ENCODE data around the gene C2orf92. TPM values are rescaled to one million over a fixed set of nuclear protein-coding genes. Genes with fewer than 3 reads are reported as not detected.

C2orf92 gene
- total and polyA plus RNA-seq, 2 donors (not counting 1 experiment from before 2014, with no cell fraction given), result 0.99 to 1.1 TPM

- Histone ChIP-seq H3K9ac (ENCODE audit: insufficient read depth, low read length) (no peak overlapping the region), H3K4me2 (ENCODE audit: extremely low read depth, insufficient read depth, low read length) (no peak overlapping the region)
Measured at GRCh38 chr2:97660775-97661389, 8.6 kb upstream of the C2orf92 start.

GRCh38 chr2:97661927-97662326 lies 7.6 kb upstream of the C2orf92 start:
- Histone ChIP-seq H3K9ac (ENCODE audit: insufficient read depth, low read length) (no peak overlapping the region), H3K27me3 (ENCODE audit: control insufficient read depth, insufficient read depth, low read length) (no peaks in the 10 kb centered on the region), H3K79me2 (ENCODE audit: control insufficient read depth, insufficient read depth, low read length) (peaks cover 33% of the 10 kb centered on the region), H3K36me3 (ENCODE audit: control insufficient read depth, insufficient read depth, low read length) (peaks cover 27% of the 10 kb centered on the region), H2AFZ (ENCODE audit: low read length) (no peak overlapping the region), H3K4me3 (replicated peaks in 1 of 4; ENCODE audit: control extremely low read depth in 1 of 4, insufficient read depth in 1 of 4, low read depth in 3 of 4, low read length in 4 of 4) (peak overlapping the region in 2 of 4 experiments; percentile 80 to 92), H3K27ac (ENCODE audit: insufficient read depth, low read length) (peak overlapping the region; percentile 97), H4K20me1 (ENCODE audit: control insufficient read depth, extremely low read depth, insufficient read depth, low read length) (no peaks in the 10 kb centered on the region), H3K4me2 (ENCODE audit: extremely low read depth, insufficient read depth, low read length) (peak overlapping the region; percentile 84), H3K9me3 (ENCODE audit: control insufficient read depth, insufficient read depth, low read depth, low read length) (no peaks in the 10 kb centered on the region), H3K4me1 (ENCODE audit: control insufficient read depth, extremely low read depth, insufficient read depth, low read length) (peaks cover 11% of the 10 kb centered on the region)
- DNase-seq (ENCODE audit: low read depth in 2 of 2), result no peak
- TF ChIP-seq, protein P1, sequence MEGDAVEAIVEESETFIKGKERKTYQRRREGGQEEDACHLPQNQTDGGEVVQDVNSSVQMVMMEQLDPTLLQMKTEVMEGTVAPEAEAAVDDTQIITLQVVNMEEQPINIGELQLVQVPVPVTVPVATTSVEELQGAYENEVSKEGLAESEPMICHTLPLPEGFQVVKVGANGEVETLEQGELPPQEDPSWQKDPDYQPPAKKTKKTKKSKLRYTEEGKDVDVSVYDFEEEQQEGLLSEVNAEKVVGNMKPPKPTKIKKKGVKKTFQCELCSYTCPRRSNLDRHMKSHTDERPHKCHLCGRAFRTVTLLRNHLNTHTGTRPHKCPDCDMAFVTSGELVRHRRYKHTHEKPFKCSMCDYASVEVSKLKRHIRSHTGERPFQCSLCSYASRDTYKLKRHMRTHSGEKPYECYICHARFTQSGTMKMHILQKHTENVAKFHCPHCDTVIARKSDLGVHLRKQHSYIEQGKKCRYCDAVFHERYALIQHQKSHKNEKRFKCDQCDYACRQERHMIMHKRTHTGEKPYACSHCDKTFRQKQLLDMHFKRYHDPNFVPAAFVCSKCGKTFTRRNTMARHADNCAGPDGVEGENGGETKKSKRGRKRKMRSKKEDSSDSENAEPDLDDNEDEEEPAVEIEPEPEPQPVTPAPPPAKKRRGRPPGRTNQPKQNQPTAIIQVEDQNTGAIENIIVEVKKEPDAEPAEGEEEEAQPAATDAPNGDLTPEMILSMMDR (conservative IDR thresholded peaks at IDR 0.05 in 1 of 2, IDR thresholded peaks at IDR 0.05 in 1 of 2; ENCODE audit: low read depth in 1 of 2, low read length in 2 of 2), result no peak
- no peak for TF ChIP-seq EZH2 (IDR thresholded peaks at IDR 0.05; ENCODE audit: low read length, missing control alignments)

More at GRCh38 chr2:97660775-97661389, 8.6 kb upstream of the C2orf92 start:
- Histone ChIP-seq H3K27ac (ENCODE audit: insufficient read depth, low read length) (no peak overlapping the region), H3K4me3 (replicated peaks in 1 of 4; ENCODE audit: control extremely low read depth in 1 of 4, insufficient read depth in 1 of 4, low read depth in 3 of 4, low read length in 4 of 4) (no peak overlapping the region), H2AFZ (ENCODE audit: low read length) (no peak overlapping the region), H4K20me1 (ENCODE audit: control insufficient read depth, extremely low read depth, insufficient read depth, low read length) (no peaks in the 10 kb centered on the region), H3K27me3 (ENCODE audit: control insufficient read depth, insufficient read depth, low read length) (no peaks in the 10 kb centered on the region), H3K36me3 (ENCODE audit: control insufficient read depth, insufficient read depth, low read length) (peaks cover 30% of the 10 kb centered on the region), H3K4me1 (ENCODE audit: control insufficient read depth, extremely low read depth, insufficient read depth, low read length) (peaks cover 11% of the 10 kb centered on the region), H3K9me3 (ENCODE audit: control insufficient read depth, insufficient read depth, low read depth, low read length) (no peaks in the 10 kb centered on the region), H3K79me2 (ENCODE audit: control insufficient read depth, insufficient read depth, low read length) (peaks cover 33% of the 10 kb centered on the region)
- peak in 1 of 2 donors; percentile 44 for DNase-seq (ENCODE audit: low read depth in 2 of 2)
- TF ChIP-seq, protein P1 (conservative IDR thresholded peaks at IDR 0.05 in 1 of 2, IDR thresholded peaks at IDR 0.05 in 1 of 2; ENCODE audit: low read depth in 1 of 2, low read length in 2 of 2), result no peak
- no peak for TF ChIP-seq EZH2 (IDR thresholded peaks at IDR 0.05; ENCODE audit: low read length, missing control alignments)

GRCh38 chr2:97662386-97662894 lies 7.1 kb upstream of the C2orf92 start:
- no peaks in the 10 kb centered on the region for H3K9me3 ChIP-seq (ENCODE audit: control insufficient read depth, insufficient read depth, low read depth, low read length)
- peak overlapping the region; percentile 3 for H2AFZ ChIP-seq (ENCODE audit: low read length)
- H3K4me1 ChIP-seq (ENCODE audit: control insufficient read depth, extremely low read depth, insufficient read depth, low read length), result peaks cover 11% of the 10 kb centered on the region
- H3K36me3 ChIP-seq (ENCODE audit: control insufficient read depth, insufficient read depth, low read length), result peaks cover 23% of the 10 kb centered on the region
- peak overlapping the region; percentile 97 for H3K27ac ChIP-seq (ENCODE audit: insufficient read depth, low read length)
- DNase-seq (ENCODE audit: low read depth in 2 of 2), result no peak
- peak overlapping the region; percentile 96 for H3K9ac ChIP-seq (ENCODE audit: insufficient read depth, low read length)
- H4K20me1 ChIP-seq (ENCODE audit: control insufficient read depth, extremely low read depth, insufficient read depth, low read length), result no peaks in the 10 kb centered on the region
- H3K79me2 ChIP-seq (ENCODE audit: control insufficient read depth, insufficient read depth, low read length), result peaks cover 33% of the 10 kb centered on the region
- TF ChIP-seq, protein P1 (conservative IDR thresholded peaks at IDR 0.05 in 1 of 2, IDR thresholded peaks at IDR 0.05 in 1 of 2; ENCODE audit: low read depth in 1 of 2, low read length in 2 of 2), result no peak
- no peak for TF ChIP-seq EZH2 (IDR thresholded peaks at IDR 0.05; ENCODE audit: low read length, missing control alignments)
- H3K4me2 ChIP-seq (ENCODE audit: extremely low read depth, insufficient read depth, low read length), result peak overlapping the region; percentile 84
- no peaks in the 10 kb centered on the region for H3K27me3 ChIP-seq (ENCODE audit: control insufficient read depth, insufficient read depth, low read length)
- peak overlapping the region; percentile 61 to 92 (median 80) for H3K4me3 ChIP-seq (replicated peaks in 1 of 4; ENCODE audit: control extremely low read depth in 1 of 4, insufficient read depth in 1 of 4, low read depth in 3 of 4, low read length in 4 of 4)

Data from fibroblast of lung (primary cell).